MM.1S (cell line): ENCODE data around the gene DHCR7.

Experiments
- DNase-seq: peaks from one replicate; pipeline ENCODE4 v3.0.0-alpha.2; 2015
- H2AFZ ChIP-seq: fragments of 300-600 bp; sonication (generic); 2 replicates; pipeline ENCODE4 v1.6.0; 2016; ENCODE audit warnings: antibody characterized with exemption, low read length
- H3F3A ChIP-seq: fragments of 300-600 bp; sonication (generic); 2 replicates; pipeline ENCODE4 v1.6.1; 2016; ENCODE audit warnings: mild to moderate bottlenecking, antibody characterized with exemption, low read length, moderate library complexity, mixed read lengths; ENCODE audit not compliant: insufficient read depth
- H3K27ac ChIP-seq: fragments of 300-600 bp; sonication (generic); 2 replicates; pipeline ENCODE4 v1.5.1; 2016; ENCODE audit warnings: mild to moderate bottlenecking, low read length
- H3K27me3 ChIP-seq: fragments of 300-600 bp; sonication (generic); replicated peaks from 2 replicates; pipeline ENCODE4 v1.6.0; 2016; ENCODE audit warnings: low read length; ENCODE audit not compliant: insufficient read depth
- H3K36me3 ChIP-seq: fragments of 300-600 bp; sonication (generic); replicated peaks from 2 replicates; pipeline ENCODE4 v1.6.1; 2016; ENCODE audit warnings: mild to moderate bottlenecking, low read length, mixed read lengths; ENCODE audit not compliant: insufficient read depth
- H3K4me1 ChIP-seq: fragments of 300-600 bp; sonication (generic); 2 replicates; pipeline ENCODE4 v1.6.1; 2016; ENCODE audit warnings: low read length, mixed read lengths
- H3K4me2 ChIP-seq: fragments of 300-600 bp; sonication (generic); 2 replicates; pipeline ENCODE4 v1.6.0; 2016; ENCODE audit warnings: low read depth, low read length
- H3K4me3 ChIP-seq: fragments of 300-600 bp; sonication (generic); 2 replicates; pipeline ENCODE4 v1.5.1; 2016; ENCODE audit warnings: low read length, mixed read lengths
- H3K79me2 ChIP-seq: fragments of 300-600 bp; sonication (generic); 2 replicates; pipeline ENCODE4 v1.6.1; 2016; ENCODE audit warnings: mixed run types, low read length, mixed read lengths
- H3K9ac ChIP-seq: fragments of 300-600 bp; sonication (generic); 2 replicates; pipeline ENCODE4 v1.6.1; 2016; ENCODE audit warnings: low read length, mixed read lengths
- H3K9me2 ChIP-seq: fragments of 300-600 bp; sonication (generic); replicated peaks from 2 replicates; pipeline ENCODE4 v1.6.1; 2016; ENCODE audit warnings: mild to moderate bottlenecking, low read length, mixed read lengths; ENCODE audit not compliant: insufficient read depth
- H3K9me3 ChIP-seq: fragments of 300-600 bp; sonication (generic); replicated peaks from 2 replicates; pipeline ENCODE4 v1.6.1; 2016; ENCODE audit warnings: mild to moderate bottlenecking, low read length, mixed read lengths; ENCODE audit not compliant: insufficient read depth
- H4K20me1 ChIP-seq: fragments of 300-600 bp; sonication (generic); 2 replicates; pipeline ENCODE4 v1.6.1; 2016; ENCODE audit warnings: mild to moderate bottlenecking, low read length, moderate library complexity, mixed read lengths; ENCODE audit not compliant: insufficient read depth
- CTCF ChIP-seq: fragments of 300-600 bp; sonication (generic); IDR thresholded peaks from 2 replicates; pipeline ENCODE4 v1.5.1; 2016; ENCODE audit warnings: antibody characterized with exemption, low read length, mixed read lengths
- EZH2 ChIP-seq: fragments of 300-600 bp; sonication (generic); optimal IDR thresholded peaks from 2 replicates; pipeline ENCODE3; 2017; ENCODE audit warnings: low read depth, mild to moderate bottlenecking, antibody characterized with exemption, low read length, mixed read lengths
- EZH2phosphoT487 ChIP-seq: fragments of 300-600 bp; sonication (generic); IDR thresholded peaks from 2 replicates; pipeline ENCODE4 v1.6.1; 2018; ENCODE audit warnings: antibody characterized with exemption, low read length

Gene DHCR7

GRCh38 chr11:71483692-71484091 lies 35.5 kb upstream of the DHCR7 start:
- Histone ChIP-seq H3F3A (no peaks in the 10 kb centered on the region), H3K9me3 (no peaks in the 10 kb centered on the region), H3K4me1 (no peaks in the 10 kb centered on the region), H3K27me3 (no peaks in the 10 kb centered on the region), H2AFZ (no peak overlapping the region), H3K9ac (no peak overlapping the region), H3K36me3 (no peaks in the 10 kb centered on the region), H3K4me3 (no peak overlapping the region), H3K79me2 (no peaks in the 10 kb centered on the region), H4K20me1 (no peaks in the 10 kb centered on the region), H3K4me2 (no peak overlapping the region), H3K27ac (no peak overlapping the region), H3K9me2 (no peaks in the 10 kb centered on the region)
- no peak for TF ChIP-seq CTCF
- no peak for TF ChIP-seq EZH2
- TF ChIP-seq EZH2phosphoT487: no peak
- no peak for DNase-seq

- Histone ChIP-seq H2AFZ (no peak overlapping the region), H3K4me3 (no peak overlapping the region), H3F3A (no peaks in the 10 kb centered on the region), H3K79me2 (no peaks in the 10 kb centered on the region), H3K36me3 (no peaks in the 10 kb centered on the region), H3K9me2 (no peaks in the 10 kb centered on the region), H3K4me2 (no peak overlapping the region), H4K20me1 (no peaks in the 10 kb centered on the region), H3K27ac (no peak overlapping the region), H3K9ac (no peak overlapping the region), H3K9me3 (no peaks in the 10 kb centered on the region), H3K4me1 (no peaks in the 10 kb centered on the region), H3K27me3 (no peaks in the 10 kb centered on the region)
- no peak for DNase-seq
- no peak for TF ChIP-seq EZH2
- no peak for TF ChIP-seq CTCF
- TF ChIP-seq EZH2phosphoT487: no peak
Measured at GRCh38 chr11:71482746-71483364, 34.7 kb upstream of the DHCR7 start.

GRCh38 chr11:71482216-71482615 lies 34.0 kb upstream of the DHCR7 start:
- no peak overlapping the region for H3K9ac ChIP-seq
- DNase-seq: no peak
- H3K4me1 ChIP-seq: no peaks in the 10 kb centered on the region
- no peak overlapping the region for H3K4me3 ChIP-seq
- H3K79me2 ChIP-seq: no peaks in the 10 kb centered on the region
- H3K9me3 ChIP-seq: no peaks in the 10 kb centered on the region
- H3K36me3 ChIP-seq: no peaks in the 10 kb centered on the region
- H3F3A ChIP-seq: no peaks in the 10 kb centered on the region
- H3K4me2 ChIP-seq: no peak overlapping the region
- H3K27ac ChIP-seq: no peak overlapping the region
- H3K27me3 ChIP-seq: no peaks in the 10 kb centered on the region
- no peaks in the 10 kb centered on the region for H3K9me2 ChIP-seq
- no peaks in the 10 kb centered on the region for H4K20me1 ChIP-seq
- TF ChIP-seq CTCF (no peak), EZH2 (no peak), EZH2phosphoT487 (no peak)
- H2AFZ ChIP-seq: no peak overlapping the region
